ENCODE measurements around the gene SERPINB2.

- TF ChIP-seq CTCF (IDR thresholded peaks at IDR 0.05) (no peak), POLR2A (IDR thresholded peaks at IDR 0.05) (no peak), EP300 (IDR thresholded peaks at IDR 0.05) (no peak), POLR2AphosphoS5 (IDR thresholded peaks at IDR 0.05) (no peak)
Observed at GRCh38 chr18:63947051-63947790, 59.7 kb downstream of the SERPINB2 start.

All from suprapubic skin (tissue), 4 donors.